ENCODE results near the gene PTPRZ1.

Gene PTPRZ1

GRCh38 chr7:122055073-122055472, 182.1 kb downstream of the PTPRZ1 start:
- DNase-seq (ENCODE audit: low read depth in 2 of 2) = no peak

GRCh38 chr7:122056977-122057376, 184.0 kb downstream of the PTPRZ1 start:
- no peak for DNase-seq (ENCODE audit: low read depth in 2 of 2)

- no peak for DNase-seq (ENCODE audit: low read depth in 2 of 2)
These were observed 186.6 kb downstream of the PTPRZ1 start for GRCh38 chr7:122059542-122059941.

GRCh38 chr7:122063146-122063545, 190.2 kb downstream of the PTPRZ1 start:
- no peak for DNase-seq (ENCODE audit: low read depth in 2 of 2)

DNA sequence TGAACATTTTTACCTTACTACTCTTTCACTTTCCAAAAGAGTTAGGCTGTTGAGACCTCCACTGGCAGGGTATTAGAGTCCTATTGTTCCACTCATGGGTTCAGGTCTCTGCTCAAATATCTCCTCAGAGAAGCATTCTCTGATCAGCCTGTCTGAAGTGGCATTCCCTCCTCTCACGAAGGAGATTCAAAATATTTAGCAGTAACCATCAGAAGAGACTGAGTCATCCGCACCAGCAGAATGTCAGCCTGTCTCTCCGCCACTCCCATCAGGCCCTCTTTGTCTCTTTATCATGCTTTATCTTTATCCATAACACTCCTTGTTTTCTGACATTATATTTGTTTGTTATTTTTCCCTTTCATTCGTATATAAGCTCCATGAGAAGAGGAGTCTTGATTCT, 192.0 kb downstream of the PTPRZ1 start:
- no peak for DNase-seq (ENCODE audit: low read depth in 2 of 2)

DNA sequence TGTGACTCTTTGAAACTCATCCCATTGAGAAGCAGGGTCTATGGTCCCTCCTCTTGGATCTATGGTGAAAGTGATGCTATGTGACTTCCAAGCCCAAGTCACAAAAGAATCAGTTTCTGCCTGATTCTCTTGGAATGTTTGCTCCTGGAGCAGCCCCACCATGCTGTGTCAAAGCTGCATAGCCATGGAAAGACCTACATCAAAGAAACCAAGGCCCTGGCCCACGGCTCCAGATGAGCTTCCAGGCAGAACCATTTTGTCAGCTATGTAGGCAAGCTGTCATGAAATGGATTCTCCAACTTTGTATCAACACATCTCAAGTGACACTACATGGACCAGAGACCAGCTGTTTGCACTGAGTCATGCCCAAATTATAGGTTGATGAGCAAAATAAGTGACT, 194.1 kb downstream of the PTPRZ1 start:
- DNase-seq (ENCODE audit: low read depth in 2 of 2) = no peak

- no peak for DNase-seq (ENCODE audit: low read depth in 2 of 2)
These were observed 195.1 kb downstream of the PTPRZ1 start for GRCh38 chr7:122068046-122068445.

GRCh38 chr7:122068999-122069398, 196.0 kb downstream of the PTPRZ1 start:
- DNase-seq (ENCODE audit: low read depth in 2 of 2) = no peak

DNA sequence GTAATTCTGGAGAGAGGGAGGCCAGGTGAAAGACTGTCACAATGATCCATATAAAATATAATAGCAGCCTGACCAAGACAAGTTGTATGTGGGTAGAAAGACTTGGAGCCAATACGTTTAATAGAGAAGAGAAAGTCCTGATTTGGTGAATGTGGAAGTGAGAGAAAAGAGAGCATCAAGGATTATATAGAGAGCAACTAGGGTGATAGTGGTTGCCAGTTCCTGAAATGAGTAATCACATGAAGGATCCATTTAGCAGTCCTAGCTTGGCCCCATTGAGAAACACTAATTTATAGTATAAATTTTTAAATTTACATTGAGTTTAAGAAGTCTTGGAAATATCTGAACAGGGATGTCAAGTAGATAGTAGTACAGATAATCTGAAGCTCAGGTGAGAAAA, 197.1 kb downstream of the PTPRZ1 start:
- no peak for DNase-seq (ENCODE audit: low read depth in 2 of 2)

DNA sequence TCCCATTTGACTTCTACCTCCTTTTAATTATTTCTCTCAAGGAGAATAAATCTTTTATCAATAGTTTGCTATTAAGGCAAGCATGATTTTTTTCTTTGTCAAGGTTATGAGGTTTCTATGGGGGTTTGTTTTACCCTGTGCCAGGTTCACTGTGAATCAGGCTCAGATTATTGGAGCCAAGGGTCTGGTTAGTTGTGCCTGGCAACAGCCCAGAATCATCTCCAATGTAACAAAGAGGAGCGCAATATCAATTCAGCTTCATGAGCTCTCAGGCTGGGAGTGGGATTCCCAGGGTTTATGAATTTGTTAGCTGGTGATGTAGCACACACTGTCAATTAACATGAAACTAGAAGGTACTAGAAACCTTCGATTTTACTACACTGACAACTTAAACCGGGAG, 197.9 kb downstream of the PTPRZ1 start:
- DNase-seq (ENCODE audit: low read depth in 2 of 2) = no peak

GRCh38 chr7:122072272-122072671, 199.3 kb downstream of the PTPRZ1 start:
- no peak for DNase-seq (ENCODE audit: low read depth in 2 of 2)

GRCh38 chr7:122072924-122073599, 200.1 kb downstream of the PTPRZ1 start:
- no peak for DNase-seq (ENCODE audit: low read depth in 2 of 2)

DNA sequence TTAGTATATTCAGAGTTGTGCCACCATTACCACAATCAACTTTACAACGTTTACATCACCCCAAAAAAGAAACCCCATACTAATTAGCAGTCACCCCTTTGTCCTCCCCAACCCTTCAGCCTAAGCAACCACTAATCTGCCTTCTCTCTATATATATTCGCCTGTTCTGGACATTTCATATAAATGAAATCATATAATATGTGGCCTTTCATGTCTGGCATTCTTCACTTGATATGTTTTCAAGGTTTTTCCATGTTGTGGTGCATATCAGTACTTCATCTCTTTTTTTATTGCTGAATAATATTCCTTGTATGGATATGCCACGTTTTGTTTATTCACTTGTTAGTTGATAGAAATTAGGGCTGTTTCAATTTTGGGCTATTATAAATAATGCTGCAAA, 200.7 kb downstream of the PTPRZ1 start:
- DNase-seq (ENCODE audit: low read depth in 2 of 2) = no peak

- no peak for DNase-seq (ENCODE audit: low read depth in 2 of 2)
These were observed 209.2 kb downstream of the PTPRZ1 start for GRCh38 chr7:122082160-122082559.

DNA sequence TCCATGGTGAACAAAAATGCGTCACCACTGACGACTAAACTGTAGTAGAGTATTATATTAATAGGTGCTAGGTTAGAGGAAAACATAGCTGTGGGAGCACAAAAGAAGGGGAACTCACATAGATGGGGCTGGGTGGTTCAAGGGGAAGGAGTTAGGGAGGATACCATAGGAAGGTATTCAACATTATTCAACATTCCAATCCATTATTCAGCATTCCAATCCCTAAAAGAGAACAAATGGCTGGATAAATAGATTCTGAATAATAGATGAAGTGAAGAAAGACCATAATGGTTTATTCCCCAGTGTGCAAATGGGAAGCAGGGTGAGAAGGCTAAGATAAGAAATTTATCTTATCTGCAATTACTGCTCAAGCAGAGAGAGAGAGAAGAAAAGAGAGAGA, 209.7 kb downstream of the PTPRZ1 start:
- no peak for DNase-seq (ENCODE audit: low read depth in 2 of 2)

- DNase-seq (ENCODE audit: low read depth in 2 of 2) = peak; percentile 48 to 52
These were observed 220.2 kb downstream of the PTPRZ1 start for GRCh38 chr7:122092964-122093797.

- DNase-seq (ENCODE audit: low read depth in 2 of 2) = no peak
These were observed 221.6 kb downstream of the PTPRZ1 start for GRCh38 chr7:122094549-122094948.

- DNase-seq (ENCODE audit: low read depth in 2 of 2) = no peak
These were observed 222.7 kb downstream of the PTPRZ1 start for GRCh38 chr7:122095642-122096041.

GRCh38 chr7:122100021-122100420, 227.1 kb downstream of the PTPRZ1 start:
- DNase-seq (ENCODE audit: low read depth in 2 of 2) = no peak

- no peak for DNase-seq (ENCODE audit: low read depth in 2 of 2)
These were observed 230.1 kb downstream of the PTPRZ1 start for GRCh38 chr7:122103064-122103463.
